ENCODE results near the gene ZNF407.

Gene ZNF407

DNA sequence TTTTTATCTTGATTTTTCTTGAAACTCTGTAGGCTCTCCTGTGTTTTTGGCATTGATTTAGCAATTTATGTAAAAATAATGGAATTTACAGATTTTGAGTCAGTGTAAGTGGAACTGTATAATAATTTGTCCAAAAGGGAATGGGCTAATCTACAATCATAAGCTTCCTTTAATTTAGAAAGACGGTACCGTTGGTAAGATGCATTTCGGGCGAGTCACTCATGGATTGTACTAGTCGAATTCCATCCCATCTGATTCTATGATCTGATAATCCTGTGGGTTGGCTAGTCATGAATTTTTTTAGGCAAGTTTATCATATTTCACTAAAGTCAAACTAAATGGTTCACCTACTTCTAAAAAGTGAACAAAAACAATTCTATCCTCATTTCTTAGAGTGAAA lies 133.4 kb downstream of the ZNF407 start:
- no peak for DNase-seq

DNA sequence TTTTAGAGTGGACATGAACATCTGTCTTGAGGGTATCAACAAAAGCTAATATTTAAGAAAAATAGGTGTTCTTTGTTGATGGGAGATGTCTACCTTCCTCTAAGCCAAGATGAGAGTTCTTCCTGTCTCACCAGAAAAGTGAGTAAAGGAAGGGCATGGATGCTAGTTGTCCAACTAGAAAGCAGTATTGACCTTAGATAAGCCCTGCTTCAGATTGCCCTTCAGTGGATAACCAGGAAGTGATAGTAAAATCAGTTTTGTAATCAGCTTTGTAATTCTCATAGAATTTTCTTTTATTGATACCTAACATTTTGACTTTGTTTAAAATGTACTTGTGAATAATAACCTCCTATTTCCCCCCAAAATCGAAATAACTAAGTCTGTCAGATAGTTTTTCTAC lies 134.7 kb downstream of the ZNF407 start:
- no peak for DNase-seq

DNA sequence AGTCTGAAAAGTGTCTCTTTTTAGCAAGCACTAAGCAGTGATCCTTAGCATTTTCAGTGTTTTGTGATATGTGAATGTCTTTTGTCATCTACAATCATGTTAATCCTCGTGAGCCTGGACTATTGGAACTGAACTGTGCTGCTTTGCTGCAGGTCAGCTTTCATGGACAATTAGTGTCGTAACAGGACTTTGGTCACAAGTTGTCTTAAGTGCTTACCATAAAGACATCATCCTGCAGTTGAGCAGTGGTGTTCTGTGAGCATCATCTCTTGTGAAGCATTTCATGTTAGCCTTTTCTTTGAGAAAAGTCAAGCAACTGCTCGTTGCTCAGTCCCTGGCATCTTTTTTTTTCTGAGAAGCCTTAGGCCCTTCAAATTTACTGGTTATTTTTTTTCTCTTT lies 135.9 kb downstream of the ZNF407 start:
- DNase-seq: no peak

DNA sequence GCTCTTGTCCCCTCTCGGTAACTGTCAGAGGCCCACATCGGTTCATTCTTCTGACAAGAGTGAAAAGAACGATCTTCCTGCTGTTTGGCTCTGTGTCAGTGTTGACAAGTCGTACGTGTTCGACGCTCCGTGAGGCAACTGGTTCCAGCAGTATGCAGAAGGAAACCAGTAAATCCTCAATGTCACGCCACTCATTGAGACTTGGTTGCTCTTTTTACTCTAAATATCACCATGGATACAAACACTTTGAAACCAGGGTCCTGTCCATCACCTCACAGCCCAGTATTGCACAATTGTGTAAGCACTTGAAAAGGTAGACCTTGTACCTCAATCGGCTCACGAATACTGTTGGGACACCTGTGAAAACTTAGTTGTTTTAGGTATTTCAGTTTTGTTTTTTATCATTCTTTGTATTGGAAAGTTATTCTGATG lies 136.4 kb downstream of the ZNF407 start:
- no peak for DNase-seq

DNA sequence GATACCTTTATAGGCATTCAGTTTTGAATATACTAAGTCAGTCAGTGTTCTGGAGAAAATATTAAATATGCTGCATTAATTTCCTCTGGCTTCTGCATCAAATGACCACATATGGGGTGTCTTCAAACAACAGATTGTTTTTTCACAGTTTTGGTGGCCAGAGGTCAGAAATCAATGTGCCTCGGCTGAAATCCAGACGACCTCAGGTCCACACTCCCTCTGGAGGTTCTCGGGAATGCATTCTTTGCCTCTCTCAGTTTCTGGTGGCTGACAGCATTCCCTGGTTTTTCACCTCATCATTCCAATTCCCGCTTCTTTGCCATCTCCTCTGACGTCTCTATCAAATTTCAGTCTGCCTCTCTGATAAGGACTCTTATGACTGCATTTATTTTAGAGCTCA lies 142.3 kb downstream of the ZNF407 start:
- DNase-seq: no peak

DNA sequence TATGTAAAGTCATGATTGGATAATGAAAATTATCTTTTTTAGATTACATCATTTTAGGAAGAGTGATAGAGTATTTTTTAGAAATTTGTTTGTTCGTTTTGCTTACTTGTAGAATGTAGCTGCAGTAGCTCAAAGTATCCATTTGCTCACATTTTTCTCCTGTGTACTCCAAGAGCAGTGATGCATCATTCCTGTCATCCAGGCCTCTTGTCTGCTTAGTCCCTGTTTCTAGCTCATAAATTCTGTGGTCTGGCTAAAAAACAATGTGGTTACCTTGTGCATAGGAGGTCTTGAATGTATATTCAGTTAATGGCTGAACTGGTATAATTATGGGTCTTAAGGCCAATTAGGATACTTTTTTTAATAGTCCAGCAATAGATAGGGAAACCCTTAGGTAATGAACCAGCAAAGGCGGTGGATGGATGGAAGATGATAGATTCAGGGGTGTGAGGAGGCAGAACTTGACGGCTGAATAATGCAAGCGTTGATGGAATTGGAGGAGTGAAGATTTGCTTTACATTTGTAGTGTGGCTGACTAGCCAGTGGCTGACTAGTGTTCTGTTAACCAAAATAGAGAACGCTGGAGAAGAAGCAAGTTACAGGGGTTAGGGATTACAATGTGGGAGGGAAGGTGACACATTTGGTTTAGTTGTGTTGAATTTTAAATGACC lies 145.0 kb downstream of the ZNF407 start:
- peak; percentile 73 for DNase-seq

DNA sequence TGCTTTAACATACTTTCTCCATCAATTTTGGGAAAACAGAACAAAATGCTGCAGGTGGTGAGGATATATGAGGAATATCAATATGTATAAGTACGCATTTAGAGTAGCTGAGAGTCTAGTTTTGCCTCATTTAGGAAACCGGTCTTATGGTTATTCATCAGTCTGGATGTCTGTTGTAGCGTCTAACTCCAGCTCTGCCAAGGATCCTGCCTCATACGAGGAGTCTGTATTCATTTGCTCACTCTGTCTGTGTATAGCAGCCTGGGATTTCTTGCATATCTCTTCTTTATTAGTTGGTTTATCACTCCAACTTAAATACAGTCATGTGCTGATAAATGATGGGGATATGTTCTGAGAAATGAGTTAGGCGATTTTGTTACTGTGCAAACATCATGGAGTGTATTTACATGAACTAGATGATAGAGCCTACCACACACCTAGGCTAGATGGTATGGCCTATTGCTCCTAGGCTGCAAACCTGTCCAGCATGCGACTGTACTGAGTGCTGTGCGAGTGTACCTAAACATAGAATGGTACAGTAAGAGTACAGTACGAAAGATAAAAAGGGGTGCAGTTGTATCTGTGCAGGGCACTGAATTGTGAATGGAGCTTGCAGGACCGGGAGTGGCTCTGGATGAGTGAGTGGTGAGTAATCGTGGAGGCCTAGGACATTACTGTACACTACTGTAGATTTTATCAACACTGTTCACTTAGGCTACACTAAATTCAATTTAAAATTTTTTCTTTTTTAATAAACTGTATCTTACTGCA lies 148.1 kb downstream of the ZNF407 start:
- DNase-seq: peak; percentile 80

DNA sequence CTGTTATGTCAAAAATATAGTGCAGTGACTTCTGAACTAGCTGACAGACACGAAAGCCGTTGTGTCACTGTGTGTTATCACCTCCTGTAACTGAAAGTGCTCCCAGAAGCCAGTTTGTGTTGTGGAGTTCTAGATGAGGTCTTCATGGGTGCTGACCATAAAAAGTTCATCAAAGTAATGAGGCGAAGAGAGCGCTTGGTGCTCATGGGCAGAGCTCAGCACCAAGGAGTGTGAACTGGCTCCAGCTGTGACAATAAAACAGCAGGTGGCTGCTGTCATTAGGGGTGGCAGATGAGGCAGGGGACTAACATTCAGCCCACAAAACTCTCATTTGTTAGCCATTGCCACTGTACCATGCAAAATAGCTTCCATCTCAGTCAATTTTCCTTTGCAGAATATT lies 151.1 kb downstream of the ZNF407 start:
- no peak for DNase-seq

DNA sequence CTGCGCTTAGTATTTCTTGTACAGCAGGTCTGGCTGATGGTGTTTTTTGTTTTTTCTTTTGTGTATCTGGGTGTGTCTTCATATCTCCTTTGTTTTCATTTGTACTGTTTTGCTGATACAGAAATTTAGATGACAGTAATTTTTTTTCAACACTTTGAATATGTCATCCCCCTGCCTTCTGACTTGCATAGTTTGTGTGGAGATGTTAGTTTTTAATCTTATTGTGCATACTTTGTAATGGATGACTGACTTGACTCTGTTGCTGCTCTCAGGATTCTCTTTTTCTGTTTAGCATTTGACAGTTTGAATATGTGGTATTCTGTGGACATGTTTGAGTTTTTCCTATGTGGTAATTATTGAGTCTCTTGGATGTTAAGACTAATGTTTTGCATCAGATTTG lies 161.3 kb downstream of the ZNF407 start:
- DNase-seq: no peak

DNA sequence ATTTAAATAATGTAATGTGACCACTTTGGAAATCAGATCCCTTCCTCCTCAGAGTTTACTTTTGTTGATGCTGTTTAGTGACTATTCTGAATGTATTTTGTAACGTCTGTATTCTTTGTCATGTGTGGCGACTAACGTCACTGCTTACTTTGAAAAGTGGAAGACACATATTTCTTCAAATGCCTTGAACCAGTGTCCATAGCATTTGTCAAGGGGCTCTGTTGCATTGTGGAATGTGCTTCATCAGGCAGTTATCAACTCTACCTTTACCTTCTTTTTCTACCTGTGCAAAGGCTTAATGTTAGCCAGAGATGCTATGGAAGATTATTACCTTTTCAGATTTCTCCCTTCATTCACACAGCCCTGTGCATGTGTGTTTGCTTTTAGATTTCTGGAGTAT lies 162.4 kb downstream of the ZNF407 start:
- DNase-seq: no peak

DNA sequence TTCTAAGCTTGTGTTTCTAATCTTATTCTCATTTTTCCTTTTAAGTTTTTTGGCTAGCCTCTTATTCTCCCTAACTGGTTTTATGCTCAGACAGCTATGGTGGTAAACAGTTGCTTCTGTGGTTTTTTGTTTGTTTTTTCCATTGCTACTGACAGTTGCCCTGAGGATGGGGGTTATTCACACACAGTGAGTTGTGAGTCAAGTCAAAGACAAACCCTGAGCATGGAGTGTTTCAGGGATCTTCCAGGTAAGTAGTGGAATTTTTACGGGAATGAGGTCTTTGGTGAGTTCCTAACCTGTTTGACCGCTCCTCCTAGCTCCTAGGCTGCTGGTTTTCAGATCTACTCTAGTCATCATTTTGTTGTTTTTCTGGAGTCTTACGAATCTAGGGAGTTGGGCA lies 162.8 kb downstream of the ZNF407 start:
- peak; percentile 79 for DNase-seq

DNA sequence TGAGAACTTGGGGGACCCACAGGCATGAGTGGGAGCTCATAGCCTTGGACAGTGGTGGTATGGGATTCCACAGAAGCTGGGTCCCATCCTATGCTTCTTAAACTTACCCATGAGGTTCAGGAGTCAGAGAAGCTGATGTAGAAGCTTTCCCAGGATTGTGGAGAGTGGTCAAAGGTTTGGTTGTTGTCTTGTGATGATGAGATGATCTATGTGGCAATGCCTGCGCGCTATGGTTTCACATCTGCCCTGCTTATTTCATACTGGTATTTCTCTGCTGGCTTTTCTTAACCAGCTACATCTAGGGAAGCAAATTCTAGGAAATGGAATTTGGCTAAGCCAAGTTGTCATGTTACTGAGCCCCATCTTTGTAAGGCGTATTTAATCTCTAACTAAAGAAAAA lies 168.6 kb downstream of the ZNF407 start:
- no peak for DNase-seq

DNA sequence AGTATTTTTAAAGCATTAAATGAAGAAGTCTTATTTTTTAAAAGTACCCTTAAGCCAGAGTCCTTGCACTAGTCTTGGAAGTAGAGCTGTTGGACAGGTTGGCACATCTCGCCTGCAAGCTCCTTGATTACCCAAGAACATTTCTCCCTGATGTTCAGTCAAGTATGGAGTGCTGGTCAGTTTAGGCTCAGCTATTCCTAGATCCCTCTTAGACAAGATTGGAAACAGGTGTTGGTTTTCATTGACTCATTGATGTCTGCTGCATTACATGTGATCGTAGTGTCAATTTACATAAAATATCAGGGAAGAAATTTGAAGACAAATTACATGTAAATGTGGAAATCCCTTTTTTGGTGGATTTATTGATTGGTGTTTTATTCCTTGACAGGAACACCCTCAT lies 170.4 kb downstream of the ZNF407 start:
- no peak for DNase-seq

DNA sequence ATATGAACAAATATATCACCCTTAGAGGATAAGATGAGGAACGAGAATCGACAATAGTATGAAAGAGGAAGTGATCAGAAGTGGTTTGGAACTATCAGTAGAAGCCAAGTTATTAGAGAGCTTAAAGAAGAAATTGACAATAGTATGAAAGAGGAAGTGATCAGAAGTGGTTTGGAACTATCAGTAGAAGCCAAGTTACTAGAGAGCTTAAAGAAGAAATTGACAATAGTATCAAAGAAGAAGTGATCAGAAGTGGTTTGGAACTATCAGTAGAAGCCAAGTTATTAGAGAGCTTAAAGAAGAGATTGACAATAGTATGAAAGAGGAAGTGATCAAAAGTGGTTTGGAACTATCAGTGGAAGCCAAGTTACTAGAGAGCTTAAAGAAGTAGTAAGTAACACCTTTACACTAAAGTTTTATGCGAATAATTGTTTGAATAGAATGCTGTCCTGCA lies 175.5 kb downstream of the ZNF407 start:
- DNase-seq: no peak

DNA sequence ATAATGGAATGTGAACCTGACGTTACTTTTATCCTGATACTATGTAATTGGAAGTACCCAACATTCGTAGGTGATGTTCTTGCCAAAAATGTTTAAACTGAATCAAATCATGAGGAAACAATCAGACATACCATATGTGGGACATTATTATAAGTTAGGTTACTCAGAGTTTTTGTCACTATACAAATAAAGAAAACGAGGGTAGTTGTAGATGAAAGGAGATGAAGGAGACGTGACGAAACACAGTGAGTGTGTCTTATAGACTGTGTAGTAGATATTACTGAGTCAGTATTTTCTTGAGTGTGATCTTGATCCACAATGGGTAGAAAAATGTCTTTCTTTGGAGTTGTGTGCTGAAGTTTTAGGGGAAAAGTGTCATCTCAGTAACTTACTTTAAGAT lies 176.8 kb downstream of the ZNF407 start:
- DNase-seq: no peak

DNA sequence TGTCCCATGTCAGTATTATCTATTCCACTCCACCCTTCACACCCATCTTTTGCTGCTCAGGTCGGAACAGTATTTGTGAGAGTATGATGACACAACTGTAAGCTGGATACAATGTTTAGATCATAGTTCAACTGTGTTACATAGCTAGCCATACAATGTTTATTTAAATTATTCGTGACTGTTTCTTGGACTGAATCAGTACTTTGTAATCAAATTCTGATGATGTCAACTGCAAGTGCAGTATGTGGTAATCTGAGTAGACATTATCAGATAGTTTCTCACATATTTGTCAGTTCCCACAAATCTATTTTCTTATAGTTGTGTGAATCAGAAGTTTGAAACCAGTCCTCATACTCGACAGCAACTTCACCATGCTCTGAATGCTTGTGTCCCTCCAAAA lies 177.6 kb downstream of the ZNF407 start:
- no peak for DNase-seq

DNA sequence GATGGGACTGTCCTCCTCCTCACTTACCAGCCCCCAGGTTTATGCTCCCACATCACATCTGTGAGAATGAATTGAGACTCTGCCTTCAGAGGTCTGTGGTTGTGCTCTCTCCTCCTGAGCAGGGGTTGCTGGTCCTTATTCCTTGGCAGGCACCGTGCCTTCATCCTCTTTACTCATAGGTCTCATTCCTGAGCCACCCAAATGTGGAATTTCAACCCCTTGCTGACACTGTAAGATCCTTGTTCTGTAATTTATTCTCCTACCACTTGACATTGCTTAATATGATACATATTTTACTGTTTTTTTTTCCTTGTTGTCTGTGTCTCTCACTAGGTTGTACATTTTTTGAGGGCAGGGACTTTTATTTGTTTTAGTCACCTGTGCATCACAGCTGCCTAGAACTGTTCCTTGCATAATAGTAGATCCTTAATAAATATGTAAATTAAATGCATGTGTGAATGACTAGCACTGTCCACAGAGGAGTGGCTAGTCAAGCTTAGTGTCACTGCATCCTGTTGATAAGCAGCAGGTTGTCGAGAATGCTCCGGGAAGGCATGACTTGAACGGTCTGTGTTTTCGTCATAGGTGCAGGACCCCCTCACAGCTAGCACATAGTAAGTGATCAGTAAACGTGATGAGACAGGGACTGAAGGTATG lies 180.6 kb downstream of the ZNF407 start:
- no peak for DNase-seq

DNA sequence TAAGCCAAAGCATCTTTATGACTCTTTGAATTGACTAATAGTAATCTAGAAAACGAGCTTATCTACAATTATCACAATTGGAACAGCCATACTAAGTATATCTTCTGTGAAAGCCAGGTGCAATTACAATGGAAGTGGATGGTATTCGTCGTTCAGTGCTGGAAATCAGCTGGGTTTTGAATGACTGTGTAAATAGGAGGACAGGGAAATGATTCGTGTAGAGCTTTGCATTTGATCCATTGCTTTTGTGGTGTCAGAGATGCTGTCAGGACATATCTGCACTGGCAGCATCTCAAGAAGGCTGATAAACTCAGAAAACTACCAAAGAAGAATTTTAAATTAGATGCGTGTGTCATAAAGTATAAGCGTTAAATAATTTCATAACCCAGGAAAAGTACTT lies 187.1 kb downstream of the ZNF407 start:
- DNase-seq: no peak

DNA sequence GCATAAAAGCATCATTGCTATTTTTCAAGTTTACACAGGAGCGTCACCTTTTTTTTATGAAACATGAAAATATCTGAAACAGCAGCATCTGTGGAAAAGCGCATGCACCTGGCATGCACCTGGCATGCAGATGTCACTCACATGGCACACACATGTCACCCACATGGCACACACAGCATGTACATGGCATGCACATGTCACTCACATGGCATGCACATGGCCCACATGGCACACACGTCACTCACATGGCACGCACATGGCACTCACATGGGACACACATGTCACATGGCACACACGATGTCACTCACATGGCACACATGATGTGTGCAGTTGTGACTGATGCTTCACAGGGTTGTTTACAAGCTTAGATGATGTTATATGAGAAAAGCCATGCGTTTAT lies 188.0 kb downstream of the ZNF407 start:
- no peak for DNase-seq

DNA sequence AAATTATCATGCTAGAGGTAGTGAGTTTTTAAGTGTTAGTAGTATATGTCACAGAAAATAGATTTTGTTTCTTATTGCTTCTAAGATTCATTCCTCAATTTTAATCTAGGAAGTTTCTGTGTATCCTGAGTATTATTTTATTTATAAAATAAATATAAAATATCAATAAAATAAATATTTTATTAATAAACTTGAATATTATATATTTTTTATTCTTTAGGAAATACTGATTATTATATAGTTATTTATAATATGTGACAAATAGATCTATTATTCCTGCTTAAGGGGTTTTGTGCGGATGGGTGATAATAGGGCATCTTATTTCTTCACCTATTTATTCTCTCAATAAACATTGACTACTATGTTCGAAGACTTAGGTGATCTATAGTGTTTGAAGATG lies 191.0 kb downstream of the ZNF407 start:
- no peak for DNase-seq

DNA sequence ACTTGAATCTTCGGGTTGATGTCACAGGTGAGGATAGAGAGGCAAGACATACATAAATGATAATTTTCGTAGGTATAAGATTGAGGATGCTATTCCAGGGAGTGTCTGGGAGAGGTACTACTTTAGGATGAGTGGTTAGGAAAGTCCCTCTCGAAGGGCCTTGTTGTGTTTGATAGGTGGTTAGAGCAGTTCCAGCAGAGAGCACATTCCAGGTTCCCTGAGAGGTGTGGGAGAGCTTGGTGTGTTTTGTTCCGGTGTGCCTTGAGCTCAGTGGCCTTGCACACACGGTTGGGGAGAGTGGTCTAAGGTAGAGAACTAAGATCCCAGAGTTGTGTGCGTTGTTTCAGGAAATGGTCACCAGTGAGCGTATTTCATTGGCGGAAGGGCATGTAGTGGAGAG lies 191.4 kb downstream of the ZNF407 start:
- DNase-seq: no peak

DNA sequence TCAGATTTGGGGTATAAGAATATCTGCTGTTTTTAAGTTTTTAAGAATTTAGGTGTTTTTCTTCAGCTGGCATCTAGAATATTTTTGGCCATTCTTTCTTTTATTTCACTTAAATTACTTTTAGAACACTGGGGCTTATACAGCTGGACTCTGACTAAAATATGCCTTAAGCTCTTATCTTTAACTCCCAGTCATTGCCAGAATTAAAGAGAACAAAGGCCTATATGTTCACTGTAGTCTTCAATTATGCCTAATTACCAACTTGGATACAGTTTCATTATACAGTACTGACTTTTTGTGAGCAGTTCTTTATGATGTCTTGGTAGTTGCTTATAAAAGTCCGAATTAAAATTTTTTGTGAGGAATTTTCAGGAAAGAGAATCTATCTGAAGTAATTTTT lies 192.8 kb downstream of the ZNF407 start:
- DNase-seq: no peak

DNA sequence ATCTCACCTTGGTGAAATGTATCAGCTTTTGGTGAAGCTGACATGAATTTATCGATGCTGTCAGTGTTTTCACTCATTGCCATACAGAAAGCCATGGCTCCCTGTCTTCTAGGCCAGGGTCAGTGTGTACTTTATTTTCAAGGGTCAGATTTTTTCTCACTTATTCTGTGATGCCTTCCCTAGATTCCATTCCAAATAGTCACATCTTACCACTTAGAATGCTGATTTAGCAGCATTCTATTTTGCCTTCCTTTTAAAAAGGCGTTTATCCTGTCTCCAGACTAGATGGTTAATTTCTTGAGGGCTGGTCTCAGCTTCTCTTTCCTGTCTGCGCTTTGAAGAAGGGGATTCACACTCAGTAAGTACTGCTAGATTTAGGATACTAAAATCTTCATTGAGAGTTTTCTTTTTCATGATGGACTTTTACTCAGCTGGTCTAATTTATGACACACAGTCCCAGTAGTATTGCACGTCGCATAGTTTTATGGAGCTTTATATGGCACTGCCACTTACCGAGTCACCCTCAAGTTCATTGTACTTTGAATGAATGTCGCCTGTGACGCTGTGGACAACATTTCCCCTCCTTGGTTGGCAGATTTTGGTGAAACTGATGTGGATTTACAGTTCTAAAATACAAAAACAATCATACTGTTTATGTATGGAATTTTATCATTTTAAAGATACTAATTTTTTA lies 194.0 kb downstream of the ZNF407 start:
- DNase-seq: no peak

DNA sequence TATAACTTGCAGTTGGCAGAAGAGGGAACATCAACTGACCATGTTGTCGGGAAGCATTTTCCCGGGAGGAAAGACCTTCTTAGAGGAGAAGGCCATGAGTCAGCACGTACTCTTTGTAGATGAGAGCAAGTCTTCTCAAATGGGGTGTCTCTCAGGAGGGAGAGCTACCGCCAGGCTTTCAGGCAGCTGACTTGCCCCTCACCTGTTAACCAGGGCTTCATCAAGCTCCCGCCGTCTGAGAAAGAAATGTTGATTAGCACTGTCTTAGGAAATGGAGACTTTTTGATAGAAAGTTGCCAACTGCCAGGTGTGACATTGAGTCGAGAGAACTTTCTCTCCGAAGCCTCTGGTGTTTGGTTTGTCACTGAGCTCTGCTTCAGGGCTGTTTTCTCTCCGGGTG lies 196.1 kb downstream of the ZNF407 start:
- DNase-seq: no peak
